Activated T-cell treated with anti-CD3 and anti-CD28 coated beads for 48 hours (primary cell): Measurements from ENCODE around the gene POU2F2.

Experiments used
- DNase-seq: peaks from one replicate; pipeline ENCODE4 v3.0.0-alpha.2; 2020; ENCODE audit warnings: low read depth

Gene POU2F2

DNA sequence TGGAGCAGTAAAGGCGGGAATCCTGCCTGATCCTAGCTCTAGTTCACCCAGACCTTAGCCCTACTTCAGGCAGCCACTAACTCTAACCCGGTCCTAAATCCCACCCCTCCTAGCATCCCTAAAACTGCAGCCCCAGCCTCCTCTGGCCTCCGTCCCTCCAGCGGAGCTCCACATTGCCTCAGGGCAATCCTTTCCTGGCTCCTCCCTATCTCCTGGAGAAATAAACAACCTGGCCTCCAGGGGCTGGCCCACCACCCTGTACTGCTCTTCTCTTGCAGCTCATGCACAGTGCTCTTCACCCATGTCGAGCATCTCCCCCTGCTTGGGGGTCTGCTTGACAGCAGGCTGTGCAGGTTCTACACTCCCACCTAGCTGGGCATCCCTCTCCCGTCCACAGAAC, 6.7 kb downstream of the POU2F2 start:
- no peak for DNase-seq

GRCh38 chr19:42124386-42124901, 7.8 kb downstream of the POU2F2 start:
- no peak for DNase-seq

DNA sequence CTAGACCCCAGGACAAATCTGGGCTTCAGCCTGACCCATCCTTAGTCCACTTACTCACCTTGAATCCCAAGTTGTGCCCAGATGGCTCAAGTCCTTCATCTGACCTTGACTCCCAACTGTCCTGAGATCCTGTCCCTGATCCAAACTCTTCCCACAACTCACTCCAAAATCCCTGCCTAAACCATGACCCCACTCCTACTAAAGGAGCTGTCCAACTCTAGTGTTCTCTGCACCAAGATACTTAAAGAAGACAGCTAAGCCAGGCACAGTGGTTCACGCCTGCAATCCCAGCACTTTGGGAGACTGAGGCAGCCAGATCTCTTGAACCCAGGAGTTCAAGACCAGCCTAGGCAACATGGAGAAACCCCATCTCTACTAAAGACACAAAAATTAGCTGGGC, 8.5 kb downstream of the POU2F2 start:
- DNase-seq: no peak

GRCh38 chr19:42122691-42123607, 9.3 kb downstream of the POU2F2 start:
- peak; percentile 74 for DNase-seq

DNA sequence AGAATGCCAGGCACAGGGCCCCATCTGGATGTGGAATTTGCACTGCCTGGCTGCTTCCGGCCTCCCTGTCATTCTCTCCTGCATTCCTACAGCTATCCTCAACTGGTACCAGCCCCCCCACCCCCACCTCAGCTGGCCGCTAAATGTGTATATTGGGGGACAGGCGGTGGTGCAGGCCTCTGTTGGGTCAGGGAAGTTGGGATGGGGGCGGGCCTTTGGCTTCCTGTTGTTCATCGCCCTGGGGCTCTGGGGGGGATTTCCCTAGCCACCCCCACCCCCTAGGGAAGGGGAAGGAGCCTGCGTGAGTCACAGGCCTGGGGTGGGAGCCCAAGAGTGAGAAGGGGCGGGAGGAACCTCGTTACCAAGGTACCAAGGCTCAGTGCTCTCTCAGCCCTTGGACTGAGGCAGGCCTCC, 10.6 kb downstream of the POU2F2 start:
- DNase-seq: peak; percentile 76

GRCh38 chr19:42121036-42121621, 11.1 kb downstream of the POU2F2 start:
- DNase-seq: no peak

- DNase-seq: no peak
Measured at GRCh38 chr19:42120276-42120980, 11.8 kb downstream of the POU2F2 start.

DNA sequence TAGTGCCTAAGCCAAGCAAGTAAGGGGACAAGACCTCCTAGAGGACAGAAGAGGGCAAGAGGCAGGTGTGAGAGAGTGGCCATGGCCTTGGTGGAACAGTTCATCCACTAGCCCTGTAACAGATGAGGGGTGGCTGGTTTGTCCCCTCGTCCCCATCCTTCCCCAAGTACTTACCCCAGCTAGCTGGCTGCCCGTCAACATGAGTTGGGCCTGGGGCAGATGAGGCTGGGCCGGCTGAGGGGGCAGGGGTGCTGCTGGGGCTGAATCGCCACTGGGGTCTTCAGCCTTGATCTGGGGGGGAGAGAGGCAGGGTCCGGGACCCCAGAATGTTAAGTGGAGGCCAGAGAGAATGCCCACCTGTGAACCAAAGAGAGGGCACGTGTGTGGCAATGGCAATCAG, 15.2 kb downstream of the POU2F2 start:
- no peak for DNase-seq

GRCh38 chr19:42116308-42117075, 15.8 kb downstream of the POU2F2 start:
- no peak for DNase-seq

DNA sequence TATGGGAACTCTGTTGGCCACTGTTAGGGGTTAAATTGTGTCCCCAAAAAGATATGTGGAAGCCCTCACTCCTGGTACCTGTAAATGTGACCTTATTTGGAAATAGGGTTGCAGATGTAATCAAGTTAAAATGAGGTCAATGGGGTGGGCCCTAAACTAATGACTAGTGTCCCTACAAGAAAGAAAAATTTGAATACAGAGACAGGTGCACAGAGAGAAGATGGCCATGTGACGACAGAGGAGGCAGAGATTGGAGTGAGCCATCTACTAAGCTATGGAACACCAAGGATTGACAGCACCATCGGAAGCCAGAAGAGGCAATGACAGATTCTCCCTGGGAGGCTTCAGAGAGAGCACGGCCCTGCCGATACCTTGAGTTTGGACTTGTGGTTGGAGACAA, 16.5 kb downstream of the POU2F2 start:
- DNase-seq: no peak

GRCh38 chr19:42115219-42115618, 17.0 kb downstream of the POU2F2 start:
- no peak for DNase-seq

DNA sequence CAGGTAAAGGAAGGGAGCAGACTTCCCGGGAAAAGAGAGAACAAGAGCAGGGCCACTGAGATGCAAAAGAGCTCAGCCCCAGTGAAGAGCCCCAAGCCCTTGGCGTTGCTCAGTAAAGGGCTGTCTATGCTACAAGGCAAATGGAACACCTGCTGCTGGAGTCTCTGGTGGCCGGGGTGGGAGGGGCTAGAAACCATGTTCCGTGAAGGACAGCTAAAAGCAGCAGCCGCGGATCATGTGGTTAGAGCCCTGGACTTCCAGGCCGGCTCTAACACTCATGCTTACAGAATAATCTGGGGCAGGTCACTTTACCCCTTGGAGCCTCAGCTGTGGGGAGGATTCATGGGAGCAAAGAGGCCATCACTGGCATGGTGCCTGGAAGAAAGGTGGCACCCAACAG, 17.8 kb downstream of the POU2F2 start:
- no peak for DNase-seq

DNA sequence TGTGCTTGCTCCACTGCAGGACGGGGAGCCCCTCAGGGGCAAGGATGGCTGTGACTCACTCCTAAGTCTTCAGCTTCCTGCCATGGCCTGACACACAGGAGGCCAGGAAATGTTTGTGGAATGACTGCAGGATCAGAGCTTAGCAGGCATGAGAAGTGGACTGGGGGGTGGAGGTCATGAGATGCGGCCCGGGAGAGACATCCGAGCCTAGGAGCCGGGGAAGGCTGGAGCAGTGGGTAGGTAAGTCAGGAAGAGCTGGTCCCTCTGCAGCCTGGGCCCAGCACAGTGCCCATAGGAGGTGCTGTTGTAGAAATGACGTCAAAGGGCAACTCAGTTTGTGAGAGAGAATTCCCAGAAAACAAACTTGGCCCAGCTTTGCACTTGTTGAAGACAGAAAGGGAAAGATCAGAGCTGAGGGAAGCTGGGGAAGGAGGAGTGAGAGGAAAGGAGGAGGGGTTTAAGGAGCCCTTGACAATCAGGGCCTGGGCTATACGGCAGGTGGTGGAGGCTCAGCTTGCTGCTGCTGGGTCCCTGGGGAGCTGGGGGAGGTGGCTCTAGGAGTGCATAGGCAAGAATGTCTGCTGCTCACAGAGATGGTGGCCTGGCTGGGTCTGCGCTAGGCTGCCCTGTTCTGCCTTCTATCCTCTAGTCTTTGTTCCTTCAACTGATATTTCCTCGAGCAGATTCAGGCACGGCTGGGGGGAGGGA, 18.5 kb downstream of the POU2F2 start:
- DNase-seq: no peak

- no peak for DNase-seq
Measured at GRCh38 chr19:42111811-42112210, 20.4 kb downstream of the POU2F2 start.

DNA sequence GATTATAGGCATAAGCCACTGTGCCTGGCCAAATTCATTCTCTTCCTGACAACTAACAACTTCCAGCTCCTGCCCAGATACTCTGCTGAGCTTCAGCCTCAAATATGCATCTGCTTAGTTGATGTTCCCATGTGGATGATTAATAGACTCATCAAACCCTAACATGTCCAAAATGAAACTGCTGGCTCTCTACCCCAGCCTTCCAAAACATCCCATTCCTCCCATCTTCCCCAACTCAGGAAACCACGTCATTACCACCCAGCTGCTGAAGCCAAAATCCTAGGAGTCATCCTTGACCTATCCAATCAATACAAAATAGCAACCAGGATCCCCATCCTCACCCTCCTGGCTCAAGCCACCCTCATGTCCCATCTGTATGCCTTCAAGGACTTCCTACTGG, 20.9 kb downstream of the POU2F2 start:
- no peak for DNase-seq

GRCh38 chr19:42110658-42111057, 21.6 kb downstream of the POU2F2 start:
- DNase-seq: no peak

- DNase-seq: no peak
Measured at GRCh38 chr19:42109896-42110295, 22.4 kb downstream of the POU2F2 start.

DNA sequence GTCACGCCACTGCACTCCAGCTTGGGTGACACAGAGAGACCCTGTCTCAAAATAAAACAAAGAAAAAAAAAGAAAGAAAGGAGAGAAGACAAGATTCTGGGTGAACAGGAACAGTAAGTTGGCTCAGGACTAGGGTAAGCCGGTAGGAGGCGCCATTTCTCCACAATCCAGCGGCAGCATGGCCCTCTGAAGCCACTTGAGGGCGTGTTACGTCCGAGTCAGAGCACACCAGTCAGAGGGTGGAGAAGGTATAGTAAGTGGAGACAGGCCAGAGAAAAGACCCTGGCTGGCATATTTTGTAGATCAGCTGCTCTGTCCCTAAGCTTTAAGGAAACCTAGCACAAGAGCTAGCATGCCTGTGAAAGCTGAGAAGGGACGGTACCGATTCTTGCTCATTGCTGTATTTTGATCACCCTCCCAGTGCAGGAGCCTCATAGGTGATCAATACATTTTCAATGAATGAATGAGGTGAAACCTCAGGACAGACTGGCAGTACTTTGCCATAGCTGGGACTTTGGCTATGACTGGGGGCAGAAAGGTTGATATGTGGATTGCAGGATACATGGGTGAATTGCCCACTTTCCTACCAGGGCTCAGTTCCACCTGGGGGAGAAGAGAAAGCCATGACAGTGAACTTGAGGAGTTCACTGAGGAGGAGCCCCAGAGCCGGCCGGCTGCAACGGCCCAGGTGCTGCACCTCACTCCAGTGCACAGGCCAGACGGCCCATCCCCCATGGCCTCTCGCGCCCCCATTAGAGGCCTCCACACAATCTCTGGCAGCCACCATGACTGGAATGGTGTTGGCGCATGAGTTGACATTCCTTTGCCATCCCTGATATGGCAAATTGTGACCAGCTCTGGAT, 23.5 kb downstream of the POU2F2 start:
- peak; percentile 82 for DNase-seq

GRCh38 chr19:42105368-42105767, 26.9 kb downstream of the POU2F2 start:
- no peak for DNase-seq

DNA sequence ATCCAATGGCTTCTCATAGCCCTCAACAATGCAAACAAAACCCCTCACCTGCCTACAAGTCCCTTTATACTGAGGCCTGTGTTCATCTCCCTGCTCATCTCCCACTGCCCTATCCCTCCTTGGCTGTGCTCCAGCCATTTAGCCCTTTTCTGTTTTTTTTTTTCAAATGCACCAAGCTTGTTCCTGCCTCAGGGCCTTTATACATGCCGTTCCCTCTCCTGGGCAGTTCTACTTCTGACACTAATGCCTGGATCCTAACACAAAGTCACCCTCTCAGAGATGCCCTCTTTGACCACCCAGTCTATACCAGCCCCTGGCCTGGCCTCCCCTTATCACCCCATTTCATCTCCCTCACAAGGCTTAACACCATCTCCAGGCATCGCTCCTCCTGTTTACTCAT, 29.4 kb downstream of the POU2F2 start:
- no peak for DNase-seq
